ENCODE measurements around the gene ERBB2. TPM values are rescaled to one million over a fixed set of nuclear protein-coding genes. Genes with fewer than 3 reads are reported as not detected.

Gene ERBB2
- total RNA-seq, 4 donors from 2014 or later: 104 to 339 (median 247) TPM

DNA sequence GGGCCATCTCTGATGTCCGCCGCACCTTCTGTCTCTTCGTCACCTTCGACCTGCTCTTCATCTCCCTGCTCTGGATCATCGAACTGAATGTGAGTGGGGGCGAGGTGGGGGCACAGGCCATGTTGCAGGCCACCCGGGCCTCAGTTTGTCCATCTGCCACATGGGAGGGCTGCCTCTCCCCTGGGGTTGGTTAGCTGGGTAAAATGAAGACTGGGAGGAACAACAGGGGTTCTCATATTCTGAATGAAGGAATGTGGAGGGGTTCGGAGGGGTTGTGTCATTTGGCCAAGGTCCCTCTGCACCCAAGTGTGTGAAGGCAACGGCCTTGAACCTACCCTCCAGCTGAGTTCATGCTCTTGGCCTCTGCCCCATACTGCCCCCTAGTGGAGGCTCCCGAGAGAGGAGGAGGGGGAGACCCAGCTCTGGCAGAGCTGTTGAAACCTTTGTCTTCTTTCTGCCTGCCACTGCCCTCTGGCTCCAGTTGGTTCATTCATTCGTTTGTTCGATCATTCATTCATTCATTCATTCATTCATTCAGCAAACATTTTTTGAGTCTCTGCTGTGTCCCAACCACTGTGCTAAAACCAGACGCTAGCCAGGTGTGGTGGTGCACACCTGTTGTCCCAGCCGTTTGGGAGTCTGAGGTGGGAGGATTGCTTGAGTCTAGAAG lies 46.1 kb upstream of the ERBB2 start:
- Histone ChIP-seq H3K27me3 (no peaks in the 10 kb centered on the region), H3K36me3 (peaks cover 0 to 45% (median 0%) of the 10 kb centered on the region in 3 donors)

DNA sequence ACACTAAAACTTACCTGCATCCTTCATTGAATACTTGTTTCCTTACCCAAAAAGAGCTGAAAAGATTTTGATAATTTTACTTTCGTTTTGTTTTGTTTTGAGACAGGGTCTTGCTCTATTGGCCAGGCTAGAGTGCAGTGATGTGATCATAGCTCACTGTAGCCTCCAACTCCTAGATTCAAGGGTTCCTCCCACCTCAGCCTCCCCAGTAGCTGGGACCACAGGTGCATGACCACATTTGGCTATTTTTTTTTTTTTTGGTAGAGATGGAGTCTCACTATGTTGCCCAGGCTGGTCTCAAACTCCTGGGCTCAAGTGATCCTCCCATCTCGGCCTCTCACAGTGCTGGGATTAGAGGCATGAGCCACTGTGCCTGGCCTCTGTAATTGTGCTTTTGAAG lies 44.8 kb upstream of the ERBB2 start:
- Histone ChIP-seq H3K4me3 (no peak overlapping the region), H3K27ac (no peak overlapping the region), H3K36me3 (peaks cover 0 to 58% (median 0%) of the 10 kb centered on the region in 3 donors), H3K27me3 (no peaks in the 10 kb centered on the region), H3K4me1 (peaks cover 0 to 34% (median 10%) of the 10 kb centered on the region in 4 donors), H3K9me3 (no peaks in the 10 kb centered on the region)
- DNase-seq: no peak
- TF ChIP-seq, protein P1, sequence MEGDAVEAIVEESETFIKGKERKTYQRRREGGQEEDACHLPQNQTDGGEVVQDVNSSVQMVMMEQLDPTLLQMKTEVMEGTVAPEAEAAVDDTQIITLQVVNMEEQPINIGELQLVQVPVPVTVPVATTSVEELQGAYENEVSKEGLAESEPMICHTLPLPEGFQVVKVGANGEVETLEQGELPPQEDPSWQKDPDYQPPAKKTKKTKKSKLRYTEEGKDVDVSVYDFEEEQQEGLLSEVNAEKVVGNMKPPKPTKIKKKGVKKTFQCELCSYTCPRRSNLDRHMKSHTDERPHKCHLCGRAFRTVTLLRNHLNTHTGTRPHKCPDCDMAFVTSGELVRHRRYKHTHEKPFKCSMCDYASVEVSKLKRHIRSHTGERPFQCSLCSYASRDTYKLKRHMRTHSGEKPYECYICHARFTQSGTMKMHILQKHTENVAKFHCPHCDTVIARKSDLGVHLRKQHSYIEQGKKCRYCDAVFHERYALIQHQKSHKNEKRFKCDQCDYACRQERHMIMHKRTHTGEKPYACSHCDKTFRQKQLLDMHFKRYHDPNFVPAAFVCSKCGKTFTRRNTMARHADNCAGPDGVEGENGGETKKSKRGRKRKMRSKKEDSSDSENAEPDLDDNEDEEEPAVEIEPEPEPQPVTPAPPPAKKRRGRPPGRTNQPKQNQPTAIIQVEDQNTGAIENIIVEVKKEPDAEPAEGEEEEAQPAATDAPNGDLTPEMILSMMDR (IDR thresholded peaks at IDR 0.05): no peak
- TF ChIP-seq POLR2A (IDR thresholded peaks at IDR 0.05): no peak

More for the DNA sequence above, 46.1 kb upstream of the ERBB2 start:
- H3K4me3 ChIP-seq: no peak overlapping the region
- TF ChIP-seq POLR2A (IDR thresholded peaks at IDR 0.05): no peak
- TF ChIP-seq, protein P1 (IDR thresholded peaks at IDR 0.05): peak; percentile 40 to 83 (median 78)
- peak; percentile 65 to 86 (median 82) for DNase-seq
- H3K27ac ChIP-seq: peak overlapping the region in 1 of 4 donors; percentile 81
- H3K9me3 ChIP-seq: no peaks in the 10 kb centered on the region
- peaks cover 0 to 34% (median 10%) of the 10 kb centered on the region in 4 donors for H3K4me1 ChIP-seq

DNA sequence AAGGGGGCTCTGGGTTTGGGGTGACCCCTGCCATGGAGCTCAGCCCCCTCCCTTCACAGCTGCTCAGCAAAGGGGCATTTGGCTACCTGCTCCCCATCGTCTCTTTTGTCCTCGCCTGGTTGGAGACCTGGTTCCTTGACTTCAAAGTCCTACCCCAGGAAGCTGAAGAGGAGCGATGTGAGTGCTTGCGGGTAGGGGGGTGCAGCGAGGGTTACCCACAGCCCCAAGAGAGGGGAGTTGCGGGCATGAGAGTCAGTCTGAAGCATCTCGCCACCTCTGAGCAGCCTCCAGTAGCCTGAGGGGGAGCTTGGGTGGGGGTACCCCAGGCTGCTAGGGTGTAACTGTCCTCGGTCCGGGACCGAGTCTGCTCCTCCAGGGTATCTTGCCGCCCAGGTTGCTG lies 41.5 kb upstream of the ERBB2 start:
- peaks cover 0 to 82% (median 0%) of the 10 kb centered on the region in 3 donors for H3K36me3 ChIP-seq
- peaks cover 0 to 15% (median 3%) of the 10 kb centered on the region in 4 donors for H3K4me1 ChIP-seq
- TF ChIP-seq, protein P1 (IDR thresholded peaks at IDR 0.05): no peak
- no peak for TF ChIP-seq POLR2A (IDR thresholded peaks at IDR 0.05)

DNA sequence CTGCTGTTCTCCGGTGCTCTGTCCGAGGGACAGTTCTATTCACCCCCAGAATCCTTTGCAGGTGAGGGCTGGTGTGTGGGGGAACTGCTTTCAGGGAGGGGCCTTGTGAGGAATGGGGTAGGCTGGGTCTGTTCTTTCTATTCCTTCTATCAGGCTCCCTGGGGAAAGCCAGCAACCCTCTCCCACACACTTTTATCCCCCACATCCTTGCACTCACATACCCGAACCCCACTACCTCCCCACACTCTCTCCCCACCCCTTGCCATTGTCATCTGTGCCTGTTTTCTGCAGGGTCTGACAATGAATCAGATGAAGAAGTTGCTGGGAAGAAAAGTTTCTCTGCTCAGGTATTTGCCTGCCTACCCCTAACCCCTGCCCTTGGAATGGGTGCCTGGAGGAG lies 41.1 kb upstream of the ERBB2 start:
- Histone ChIP-seq H3K27ac (peak overlapping the region in 3 of 4 donors; percentile 50 to 62 (median 54)), H3K4me1 (peaks cover 0 to 15% (median 3%) of the 10 kb centered on the region in 4 donors), H3K9me3 (no peaks in the 10 kb centered on the region), H3K4me3 (no peak overlapping the region), H3K36me3 (peaks cover 0 to 82% (median 0%) of the 10 kb centered on the region in 3 donors), H3K27me3 (no peaks in the 10 kb centered on the region)
- DNase-seq: no peak
- TF ChIP-seq, protein P1 (IDR thresholded peaks at IDR 0.05): no peak
- no peak for TF ChIP-seq POLR2A (IDR thresholded peaks at IDR 0.05)

More for the DNA sequence above, 41.5 kb upstream of the ERBB2 start:
- DNase-seq: no peak
- peak overlapping the region in 1 of 4 donors; percentile 9 for H3K27ac ChIP-seq
- no peaks in the 10 kb centered on the region for H3K27me3 ChIP-seq
- no peak overlapping the region for H3K4me3 ChIP-seq
- no peaks in the 10 kb centered on the region for H3K9me3 ChIP-seq

DNA sequence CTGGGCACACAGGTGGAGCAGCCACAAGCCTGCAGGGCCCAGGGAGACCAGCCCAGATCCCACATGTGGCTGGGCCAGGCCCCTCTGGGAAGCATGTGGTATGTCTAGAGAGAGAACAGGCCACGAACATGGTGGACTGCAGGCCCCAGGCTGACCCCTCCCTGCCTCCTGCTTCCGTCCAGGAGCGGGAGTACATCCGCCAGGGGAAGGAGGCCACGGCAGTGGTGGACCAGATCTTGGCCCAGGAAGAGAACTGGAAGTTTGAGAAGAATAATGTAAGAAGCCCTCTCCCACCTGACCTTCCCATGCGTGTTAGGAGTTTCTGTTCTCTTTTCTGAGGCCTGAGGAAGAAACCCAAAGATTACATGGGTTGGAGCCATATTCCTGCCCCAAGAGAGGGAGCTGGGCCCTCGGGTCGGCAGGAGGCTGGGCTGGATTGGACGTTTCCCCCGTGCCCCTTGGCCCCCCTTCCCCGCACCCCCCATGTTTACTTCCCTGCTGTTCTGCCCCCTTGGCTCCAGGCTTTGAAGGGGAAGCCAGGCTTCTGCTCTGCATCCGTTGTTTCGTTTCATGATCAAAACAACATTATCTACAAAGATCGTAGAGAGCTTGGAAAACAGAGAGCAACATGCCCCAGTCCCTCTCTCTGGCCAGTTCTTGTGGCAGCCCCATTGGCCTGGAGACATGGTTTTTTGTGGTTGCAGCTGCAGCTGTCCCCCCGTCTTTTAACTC lies 40.4 kb upstream of the ERBB2 start:
- TF ChIP-seq POLR2A (IDR thresholded peaks at IDR 0.05): no peak
- TF ChIP-seq, protein P1 (IDR thresholded peaks at IDR 0.05): no peak
- Histone ChIP-seq H3K9me3 (no peaks in the 10 kb centered on the region), H3K27ac (peak overlapping the region in 3 of 4 donors; percentile 50 to 62 (median 54)), H3K27me3 (no peaks in the 10 kb centered on the region), H3K4me3 (no peak overlapping the region), H3K36me3 (peaks cover 0 to 78% (median 0%) of the 10 kb centered on the region in 3 donors), H3K4me1 (peaks cover 0 to 22% (median 4%) of the 10 kb centered on the region in 4 donors)
- DNase-seq: no peak

All from Peyer's patch (tissue), 4 donors.